ENCODE measurements around the gene ZNF765. TPM values are rescaled to one million over a fixed set of nuclear protein-coding genes. Genes with fewer than 3 reads are reported as not detected.

The ZNF765 gene
- polyA plus RNA-seq, 3 donors: 1.5 to 5.0 (median 3.4) TPM

DNA sequence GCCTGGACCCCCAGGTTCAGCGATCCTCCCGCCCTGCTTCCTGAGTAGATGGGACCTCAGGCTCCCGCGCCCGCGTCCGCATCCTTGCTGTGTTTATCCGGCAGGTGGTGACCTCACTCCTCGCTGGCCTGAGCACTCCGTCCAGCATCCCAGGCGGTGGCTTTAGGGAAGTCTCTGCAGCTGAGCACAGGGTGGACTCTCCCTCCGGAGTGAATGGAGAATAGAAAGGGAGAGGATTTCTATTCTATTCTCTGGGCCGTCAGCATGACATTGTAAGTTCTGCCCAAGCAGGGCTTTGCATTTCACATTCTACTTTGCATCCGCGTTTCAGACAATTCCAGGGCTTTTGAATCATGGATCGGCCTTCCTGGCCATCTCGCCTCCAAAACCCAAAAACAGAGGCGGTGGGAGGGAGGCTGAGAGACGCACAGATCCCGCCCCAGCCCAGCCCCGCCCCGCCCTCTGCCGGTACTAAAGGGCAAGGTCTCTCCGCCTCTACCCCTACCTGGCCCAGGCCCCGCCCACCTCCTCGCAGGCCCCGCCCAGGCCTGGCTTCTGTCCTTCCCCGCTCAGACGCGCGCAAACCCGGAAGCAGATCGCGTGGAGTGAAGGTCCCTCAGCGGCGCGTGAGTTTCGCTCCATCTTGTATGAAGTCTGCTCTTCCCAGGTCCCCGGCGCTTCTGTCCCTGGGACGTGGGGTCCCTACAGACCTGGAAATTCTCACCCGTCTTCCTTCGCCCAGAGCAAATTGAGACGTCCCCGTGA is 29.6 kb upstream of the ZNF765 start, which contains the start of gene ZNF525:
Gene ZNF525 (plus strand): TSS at position 572 of the 765 bp plus-strand sequence. CDS start 6,577 bp downstream, outside the sequence.
- H3K27me3 Mint-ChIP-seq (ENCODE audit: low read depth in 3 of 3): peaks cover 6 to 9% (median 7%) of the 10 kb centered on the region in 3 donors
- no peaks in the 10 kb centered on the region for H3K79me2 ChIP-seq (ENCODE audit: insufficient read depth, low read length)
- peak within 1 kb of the TSS; percentile 93 for H2AFZ ChIP-seq (ENCODE audit: insufficient read depth, low read depth, low read length, poor library complexity, severe bottlenecking)
- peak within 1 kb of the TSS; percentile 85 for H3K4me2 ChIP-seq (replicated peaks; ENCODE audit: extremely low read depth, low read length, poor library complexity, severe bottlenecking)
- peak within 1 kb of the TSS; percentile 60 to 88 (median 83) for H3K27ac Mint-ChIP-seq
- intact Hi-C loops (cut with micrococcal nuclease): loop anchor here in 1 of 2 donors (10.0 kb wide), 1 partner anchor 171 kb away; the partner anchor contains the start of gene ZNF665
- TF ChIP-seq, protein P1, sequence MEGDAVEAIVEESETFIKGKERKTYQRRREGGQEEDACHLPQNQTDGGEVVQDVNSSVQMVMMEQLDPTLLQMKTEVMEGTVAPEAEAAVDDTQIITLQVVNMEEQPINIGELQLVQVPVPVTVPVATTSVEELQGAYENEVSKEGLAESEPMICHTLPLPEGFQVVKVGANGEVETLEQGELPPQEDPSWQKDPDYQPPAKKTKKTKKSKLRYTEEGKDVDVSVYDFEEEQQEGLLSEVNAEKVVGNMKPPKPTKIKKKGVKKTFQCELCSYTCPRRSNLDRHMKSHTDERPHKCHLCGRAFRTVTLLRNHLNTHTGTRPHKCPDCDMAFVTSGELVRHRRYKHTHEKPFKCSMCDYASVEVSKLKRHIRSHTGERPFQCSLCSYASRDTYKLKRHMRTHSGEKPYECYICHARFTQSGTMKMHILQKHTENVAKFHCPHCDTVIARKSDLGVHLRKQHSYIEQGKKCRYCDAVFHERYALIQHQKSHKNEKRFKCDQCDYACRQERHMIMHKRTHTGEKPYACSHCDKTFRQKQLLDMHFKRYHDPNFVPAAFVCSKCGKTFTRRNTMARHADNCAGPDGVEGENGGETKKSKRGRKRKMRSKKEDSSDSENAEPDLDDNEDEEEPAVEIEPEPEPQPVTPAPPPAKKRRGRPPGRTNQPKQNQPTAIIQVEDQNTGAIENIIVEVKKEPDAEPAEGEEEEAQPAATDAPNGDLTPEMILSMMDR (IDR thresholded peaks at IDR 0.05): peak; percentile 15
- peaks cover 10 to 23% of the 10 kb centered on the region in 2 donors for H3K4me1 ChIP-seq (ENCODE audit: control insufficient read depth in 1 of 2, insufficient read depth in 2 of 2, low read length in 2 of 2)
- H3K36me3 ChIP-seq (replicated peaks in 1 of 2; ENCODE audit: control insufficient read depth in 1 of 2, insufficient read depth in 2 of 2, low read length in 2 of 2): no peaks in the 10 kb centered on the region
- H3K27ac ChIP-seq (ENCODE audit: low read depth in 1 of 2, low read length in 2 of 2): peak within 1 kb of the TSS; percentile 30 to 76
- peak within 1 kb of the TSS; percentile 93 to 95 for H3K4me3 Mint-ChIP-seq
- H3K27me3 ChIP-seq (ENCODE audit: control insufficient read depth in 2 of 2, insufficient read depth in 2 of 2, low read length in 2 of 2): no peaks in the 10 kb centered on the region
- H3K9me3 ChIP-seq (replicated peaks in 1 of 2; ENCODE audit: control insufficient read depth in 1 of 2, insufficient read depth in 1 of 2, low read length in 2 of 2): peaks cover 11 to 15% of the 10 kb centered on the region in 2 donors
- WGBS (ENCODE audit: insufficient coverage): 0% methylated on average over 24 of the region's 45 CpGs
- peak within 1 kb of the TSS; percentile 79 to 94 (median 93) for H3K4me3 ChIP-seq (replicated peaks in 1 of 3; ENCODE audit: low read depth in 2 of 3, low read length in 3 of 3)
- H4K20me1 ChIP-seq (ENCODE audit: insufficient read depth, low read length): no peaks in the 10 kb centered on the region
- H3K9me3 Mint-ChIP-seq: peaks cover 8 to 44% (median 30%) of the 10 kb centered on the region in 7 donors
- peak within 1 kb of the TSS; percentile 70 for H3K9ac ChIP-seq (ENCODE audit: insufficient read depth, low read length, poor library complexity, severe bottlenecking)
- peak; percentile 76 to 85 (median 81) for DNase-seq
- peaks cover 18% of the 10 kb centered on the region for H3K4me1 Mint-ChIP-seq
- H3K36me3 Mint-ChIP-seq: peaks cover 2 to 13% of the 10 kb centered on the region in 2 donors

DNA sequence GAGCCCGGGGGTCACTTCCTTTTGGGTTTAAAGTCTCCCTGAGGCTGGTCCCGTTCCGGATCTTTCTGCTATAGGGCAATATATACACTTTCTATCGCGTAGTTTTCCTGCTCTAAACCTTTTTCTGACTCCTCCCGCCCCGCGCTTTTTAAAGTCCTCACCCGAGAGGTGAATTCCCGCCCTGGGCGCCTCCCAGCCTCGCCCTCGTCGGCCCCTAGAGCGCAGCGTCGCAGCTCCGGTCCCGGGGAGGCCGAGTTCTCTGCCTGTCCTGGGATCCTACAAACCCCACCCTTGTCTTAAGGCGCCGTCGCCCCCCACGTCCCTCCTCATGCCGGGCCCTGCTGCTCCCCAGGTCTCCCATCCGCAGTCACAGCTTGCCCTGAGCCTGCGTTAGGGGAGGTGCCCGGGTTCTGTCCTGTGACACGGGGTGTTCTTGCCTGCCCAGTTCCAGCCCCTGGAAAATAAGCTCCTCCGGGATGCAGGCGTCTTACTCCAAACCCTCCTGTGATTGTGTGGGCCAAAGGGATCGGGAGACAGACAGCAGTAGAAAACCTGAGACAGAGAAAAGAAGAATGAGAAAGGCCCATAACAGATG is 29.0 kb upstream of the ZNF765 start:
- Mint-ChIP-seq H3K36me3 (peaks cover 5 to 19% of the 10 kb centered on the region in 2 donors), H3K9me3 (peaks cover 11 to 47% (median 32%) of the 10 kb centered on the region in 7 donors), H3K4me1 (peaks cover 18% of the 10 kb centered on the region), H3K27ac (peak overlapping the region in 6 of 7 donors; percentile 71 to 88 (median 84)), H3K4me3 (peak overlapping the region; percentile 93 to 95), H3K27me3 (ENCODE audit: low read depth in 3 of 3) (peaks cover 7 to 9% (median 8%) of the 10 kb centered on the region in 3 donors)
- Histone ChIP-seq H3K36me3 (replicated peaks in 1 of 2; ENCODE audit: control insufficient read depth in 1 of 2, insufficient read depth in 2 of 2, low read length in 2 of 2) (no peaks in the 10 kb centered on the region), H4K20me1 (ENCODE audit: insufficient read depth, low read length) (no peaks in the 10 kb centered on the region), H3K27me3 (ENCODE audit: control insufficient read depth in 2 of 2, insufficient read depth in 2 of 2, low read length in 2 of 2) (no peaks in the 10 kb centered on the region), H3K9me3 (replicated peaks in 1 of 2; ENCODE audit: control insufficient read depth in 1 of 2, insufficient read depth in 1 of 2, low read length in 2 of 2) (peaks cover 18 to 21% of the 10 kb centered on the region in 2 donors), H2AFZ (ENCODE audit: insufficient read depth, low read depth, low read length, poor library complexity, severe bottlenecking) (peak overlapping the region; percentile 93), H3K9ac (ENCODE audit: insufficient read depth, low read length, poor library complexity, severe bottlenecking) (peak overlapping the region; percentile 70), H3K4me1 (ENCODE audit: control insufficient read depth in 1 of 2, insufficient read depth in 2 of 2, low read length in 2 of 2) (peaks cover 10 to 23% of the 10 kb centered on the region in 2 donors), H3K4me3 (replicated peaks in 1 of 3; ENCODE audit: low read depth in 2 of 3, low read length in 3 of 3) (peak overlapping the region; percentile 79 to 94 (median 93)), H3K4me2 (replicated peaks; ENCODE audit: extremely low read depth, low read length, poor library complexity, severe bottlenecking) (peak overlapping the region; percentile 85), H3K27ac (ENCODE audit: low read depth in 1 of 2, low read length in 2 of 2) (peak overlapping the region; percentile 30 to 76), H3K79me2 (ENCODE audit: insufficient read depth, low read length) (no peaks in the 10 kb centered on the region)
- under 1% methylated on average over 23 of the region's 32 CpGs for WGBS (ENCODE audit: insufficient coverage)
- peak in 1 of 3 donors; percentile 0 for DNase-seq
- intact Hi-C loops (cut with micrococcal nuclease): loop anchor here in 1 of 2 donors (10.0 kb wide), 1 partner anchor 171 kb away; the partner anchor contains the start of gene ZNF665
- TF ChIP-seq, protein P1 (IDR thresholded peaks at IDR 0.05): no peak

All from CD14-positive monocyte (primary cell).